Neural cell (in vitro differentiated cells): ENCODE data around the gene EVC. TPM values are rescaled to one million over a fixed set of nuclear protein-coding genes. Genes with fewer than 3 reads are reported as not detected.

Experiments
- H2AFZ ChIP-seq: fragments of 200-600, 300-800 bp; sonication (generic), shearing (Covaris generic); 2 replicates; pipeline ENCODE4 v1.6.0; 2014; ENCODE audit warnings: low read depth, mild to moderate bottlenecking, antibody characterized with exemption, low read length, moderate library complexity
- H3F3A ChIP-seq: fragments of 200-600 bp; shearing (Covaris generic); 2 replicates; pipeline ENCODE4 v1.6.1; 2016; ENCODE audit warnings: mild to moderate bottlenecking, moderate library complexity, mixed read lengths, antibody characterized with exemption, low read length; ENCODE audit not compliant: insufficient read depth, poor library complexity, severe bottlenecking
- H3K27ac ChIP-seq: fragments of 200-600, 300-800 bp; sonication (generic), shearing (Covaris generic); 2 replicates; pipeline ENCODE4 v1.5.1; 2014; ENCODE audit warnings: mild to moderate bottlenecking, low read length, moderate library complexity
- H3K27me3 ChIP-seq: fragments of 300-800, 200-600 bp; sonication (generic), shearing (Covaris generic); 2 replicates; pipeline ENCODE4 v1.6.0; 2014; ENCODE audit warnings: mild to moderate bottlenecking, low read depth, low read length, moderate library complexity; ENCODE audit not compliant: insufficient read depth
- H3K36me3 ChIP-seq: fragments of 300-800, 200-600 bp; sonication (generic), shearing (Covaris generic); 2 replicates; pipeline ENCODE4 v1.5.1; 2014; ENCODE audit warnings: mild to moderate bottlenecking, antibody characterized with exemption, low read length, moderate library complexity; ENCODE audit not compliant: insufficient read depth
- H3K4me2 ChIP-seq: fragments of 300-800, 200-600 bp; sonication (generic), shearing (Covaris generic); 2 replicates; pipeline ENCODE4 v1.6.0; 2014; ENCODE audit warnings: mild to moderate bottlenecking, low read length
- H3K4me3 ChIP-seq: fragments of 300-800, 200-600 bp; sonication (generic), shearing (Covaris generic); 2 replicates; pipeline ENCODE4 v1.5.1; 2014; ENCODE audit warnings: mild to moderate bottlenecking, low read length, moderate library complexity
- H3K79me2 ChIP-seq: fragments of 200-600 bp; shearing (Covaris generic); replicated peaks from 2 replicates; pipeline ENCODE4 v1.6.0; 2014; ENCODE audit warnings: mild to moderate bottlenecking, low read length, moderate library complexity; ENCODE audit not compliant: insufficient read depth
- H3K9ac ChIP-seq: fragments of 300-800, 200-600 bp; sonication (generic), shearing (Covaris generic); 2 replicates; pipeline ENCODE4 v1.6.1; 2016; ENCODE audit warnings: mild to moderate bottlenecking, low read length, mixed read lengths
- H3K9me2 ChIP-seq: fragments of 200-600 bp; shearing (Covaris generic); 2 replicates; pipeline ENCODE4 v1.6.1; 2016; ENCODE audit warnings: mild to moderate bottlenecking, low read length, mixed read lengths; ENCODE audit not compliant: insufficient read depth
- H3K9me3 ChIP-seq: fragments of 200-600, 300-800 bp; sonication (generic), shearing (Covaris generic); 2 replicates; pipeline ENCODE4 v1.6.1; 2016; ENCODE audit warnings: mild to moderate bottlenecking, mixed run types, low read length, moderate library complexity, mixed read lengths
- H4K20me1 ChIP-seq: fragments of 200-600 bp; shearing (Covaris generic); 2 replicates; pipeline ENCODE4 v1.6.1; 2016; ENCODE audit warnings: mild to moderate bottlenecking, mixed run types; ENCODE audit not compliant: insufficient read depth
- EP300 ChIP-seq: fragments of 450-650 bp; conservative IDR thresholded peaks from 2 replicates; pipeline ENCODE4 v1.6.1; 2014; ENCODE audit warnings: antibody characterized with exemption, mild to moderate bottlenecking, moderate library complexity; ENCODE audit not compliant: poor library complexity, severe bottlenecking
- EZH2 ChIP-seq: fragments of 200-600, 300-800 bp; shearing (Covaris generic), sonication (generic); IDR thresholded peaks from 2 replicates; pipeline ENCODE4 v1.6.1; 2014; ENCODE audit warnings: antibody characterized with exemption, low read length, borderline replicate concordance, mild to moderate bottlenecking; ENCODE audit not compliant: insufficient read depth, poor library complexity, severe bottlenecking
- MXI1 ChIP-seq: fragments of 450-650 bp; conservative IDR thresholded peaks from 2 replicates; pipeline ENCODE4 v1.6.1; 2014; ENCODE audit warnings: antibody characterized with exemption, mild to moderate bottlenecking; ENCODE audit not compliant: poor library complexity, severe bottlenecking
- POLR2AphosphoS5 ChIP-seq: IDR thresholded peaks from 2 replicates; pipeline ENCODE4 v1.6.1; 2012
- RAD21 ChIP-seq: fragments of 450-650 bp; conservative IDR thresholded peaks from 2 replicates; pipeline ENCODE4 v1.6.1; 2014; ENCODE audit warnings: antibody characterized with exemption, mild to moderate bottlenecking, moderate library complexity
- SMC3 ChIP-seq: fragments of 450-650 bp; conservative IDR thresholded peaks from 2 replicates; pipeline ENCODE4 v1.6.1; 2014; ENCODE audit warnings: antibody characterized with exemption, mild to moderate bottlenecking, moderate library complexity; ENCODE audit not compliant: poor library complexity
- TAF1 ChIP-seq: IDR thresholded peaks from 2 replicates; pipeline ENCODE4 v1.6.1; 2012; ENCODE audit warnings: low read depth
- polyA plus RNA-seq: library from polyadenylated mRNA; depleted of rRNA; stranded (reverse); fragments of >200 nt; gene quantifications from 2 replicates; pipeline ENCODE4 v1.2.3, GENCODE V29; 2014
- TF ChIP-seq, protein P1 (sequence below): IDR thresholded peaks from 2 replicates; pipeline ENCODE4 v1.6.1; 2012; ENCODE audit warnings: borderline replicate concordance
- TF ChIP-seq, protein P2 (sequence below): fragments of 450-650 bp; IDR thresholded peaks from 2 replicates; pipeline ENCODE4 v1.5.1; 2014; ENCODE audit warnings: antibody characterized with exemption, mild to moderate bottlenecking, moderate library complexity; ENCODE audit not compliant: poor library complexity, severe bottlenecking

Gene EVC
- polyA plus RNA-seq, 1 donor from 2014 or later: 0.48 TPM

DNA sequence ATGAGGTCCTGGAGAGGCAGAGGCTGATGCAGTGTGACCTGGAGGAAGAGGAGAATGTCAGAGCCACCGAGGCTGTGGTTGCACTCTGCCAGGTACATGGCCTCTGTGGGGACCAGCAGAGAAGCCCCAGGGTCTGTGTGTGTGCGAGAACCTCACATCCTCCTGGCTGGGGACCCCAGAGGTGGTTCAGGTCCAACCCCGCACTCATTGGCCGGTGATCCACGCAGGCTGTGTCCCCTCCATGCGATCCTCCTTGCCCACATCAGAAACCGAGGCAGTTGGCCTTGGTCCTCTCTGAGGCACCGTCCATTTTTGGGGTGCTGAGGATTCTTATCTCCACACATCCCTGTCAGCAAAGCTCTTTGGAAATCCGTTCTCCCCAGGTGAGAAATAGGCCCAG is 45.3 kb downstream of the EVC start:
- H3K9me3 ChIP-seq: no peaks in the 10 kb centered on the region
- H3K27me3 ChIP-seq: no peaks in the 10 kb centered on the region
- no peak overlapping the region for H3K4me3 ChIP-seq
- no peak overlapping the region for H3K4me2 ChIP-seq
- H3K9ac ChIP-seq: no peak overlapping the region
- no peaks in the 10 kb centered on the region for H4K20me1 ChIP-seq
- no peaks in the 10 kb centered on the region for H3K79me2 ChIP-seq
- H3K36me3 ChIP-seq: no peaks in the 10 kb centered on the region
- H3F3A ChIP-seq: no peaks in the 10 kb centered on the region
- H3K9me2 ChIP-seq: no peaks in the 10 kb centered on the region
- TF ChIP-seq TAF1 (no peak), EZH2 (no peak), POLR2AphosphoS5 (no peak), EP300 (no peak), RAD21 (no peak), MXI1 (no peak), SMC3 (no peak)
- TF ChIP-seq, protein P1, sequence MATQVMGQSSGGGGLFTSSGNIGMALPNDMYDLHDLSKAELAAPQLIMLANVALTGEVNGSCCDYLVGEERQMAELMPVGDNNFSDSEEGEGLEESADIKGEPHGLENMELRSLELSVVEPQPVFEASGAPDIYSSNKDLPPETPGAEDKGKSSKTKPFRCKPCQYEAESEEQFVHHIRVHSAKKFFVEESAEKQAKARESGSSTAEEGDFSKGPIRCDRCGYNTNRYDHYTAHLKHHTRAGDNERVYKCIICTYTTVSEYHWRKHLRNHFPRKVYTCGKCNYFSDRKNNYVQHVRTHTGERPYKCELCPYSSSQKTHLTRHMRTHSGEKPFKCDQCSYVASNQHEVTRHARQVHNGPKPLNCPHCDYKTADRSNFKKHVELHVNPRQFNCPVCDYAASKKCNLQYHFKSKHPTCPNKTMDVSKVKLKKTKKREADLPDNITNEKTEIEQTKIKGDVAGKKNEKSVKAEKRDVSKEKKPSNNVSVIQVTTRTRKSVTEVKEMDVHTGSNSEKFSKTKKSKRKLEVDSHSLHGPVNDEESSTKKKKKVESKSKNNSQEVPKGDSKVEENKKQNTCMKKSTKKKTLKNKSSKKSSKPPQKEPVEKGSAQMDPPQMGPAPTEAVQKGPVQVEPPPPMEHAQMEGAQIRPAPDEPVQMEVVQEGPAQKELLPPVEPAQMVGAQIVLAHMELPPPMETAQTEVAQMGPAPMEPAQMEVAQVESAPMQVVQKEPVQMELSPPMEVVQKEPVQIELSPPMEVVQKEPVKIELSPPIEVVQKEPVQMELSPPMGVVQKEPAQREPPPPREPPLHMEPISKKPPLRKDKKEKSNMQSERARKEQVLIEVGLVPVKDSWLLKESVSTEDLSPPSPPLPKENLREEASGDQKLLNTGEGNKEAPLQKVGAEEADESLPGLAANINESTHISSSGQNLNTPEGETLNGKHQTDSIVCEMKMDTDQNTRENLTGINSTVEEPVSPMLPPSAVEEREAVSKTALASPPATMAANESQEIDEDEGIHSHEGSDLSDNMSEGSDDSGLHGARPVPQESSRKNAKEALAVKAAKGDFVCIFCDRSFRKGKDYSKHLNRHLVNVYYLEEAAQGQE: no peak
- TF ChIP-seq, protein P2, sequence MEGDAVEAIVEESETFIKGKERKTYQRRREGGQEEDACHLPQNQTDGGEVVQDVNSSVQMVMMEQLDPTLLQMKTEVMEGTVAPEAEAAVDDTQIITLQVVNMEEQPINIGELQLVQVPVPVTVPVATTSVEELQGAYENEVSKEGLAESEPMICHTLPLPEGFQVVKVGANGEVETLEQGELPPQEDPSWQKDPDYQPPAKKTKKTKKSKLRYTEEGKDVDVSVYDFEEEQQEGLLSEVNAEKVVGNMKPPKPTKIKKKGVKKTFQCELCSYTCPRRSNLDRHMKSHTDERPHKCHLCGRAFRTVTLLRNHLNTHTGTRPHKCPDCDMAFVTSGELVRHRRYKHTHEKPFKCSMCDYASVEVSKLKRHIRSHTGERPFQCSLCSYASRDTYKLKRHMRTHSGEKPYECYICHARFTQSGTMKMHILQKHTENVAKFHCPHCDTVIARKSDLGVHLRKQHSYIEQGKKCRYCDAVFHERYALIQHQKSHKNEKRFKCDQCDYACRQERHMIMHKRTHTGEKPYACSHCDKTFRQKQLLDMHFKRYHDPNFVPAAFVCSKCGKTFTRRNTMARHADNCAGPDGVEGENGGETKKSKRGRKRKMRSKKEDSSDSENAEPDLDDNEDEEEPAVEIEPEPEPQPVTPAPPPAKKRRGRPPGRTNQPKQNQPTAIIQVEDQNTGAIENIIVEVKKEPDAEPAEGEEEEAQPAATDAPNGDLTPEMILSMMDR: no peak
- no peak overlapping the region for H3K27ac ChIP-seq
- H2AFZ ChIP-seq: no peak overlapping the region

DNA sequence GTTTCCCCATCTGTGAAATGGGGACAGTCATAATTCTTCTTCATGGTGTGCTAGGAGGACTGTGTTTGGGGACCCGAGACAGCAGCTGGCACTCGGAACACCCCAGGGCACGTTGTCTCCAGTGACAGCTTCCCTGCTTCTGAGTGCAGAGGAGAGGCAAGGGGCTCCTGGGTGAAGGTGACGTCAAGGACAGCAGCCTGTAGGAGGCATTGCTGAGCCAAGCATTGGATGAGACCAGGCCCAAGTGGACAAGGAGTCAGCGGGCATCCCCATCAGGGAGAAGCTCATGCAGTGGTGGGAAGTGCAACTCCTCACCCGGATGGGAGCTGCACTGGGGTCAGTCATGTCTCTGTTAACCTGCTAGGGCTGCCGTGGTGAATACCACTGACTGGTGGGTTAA is 46.1 kb downstream of the EVC start:
- H3K9ac ChIP-seq: no peak overlapping the region

More for the DNA sequence above, 46.1 kb downstream of the EVC start:
- no peaks in the 10 kb centered on the region for H3K27me3 ChIP-seq
- no peaks in the 10 kb centered on the region for H3K9me3 ChIP-seq
- TF ChIP-seq MXI1: no peak
- no peak for TF ChIP-seq POLR2AphosphoS5
- TF ChIP-seq TAF1: no peak
- TF ChIP-seq, protein P1: no peak
- TF ChIP-seq EP300: no peak
- no peak for TF ChIP-seq RAD21
- TF ChIP-seq, protein P2: no peak
- TF ChIP-seq EZH2: no peak
- no peak for TF ChIP-seq SMC3
- H3K4me2 ChIP-seq: no peak overlapping the region
- no peak overlapping the region for H2AFZ ChIP-seq
- H3K9me2 ChIP-seq: no peaks in the 10 kb centered on the region
- no peak overlapping the region for H3K27ac ChIP-seq
- no peak overlapping the region for H3K4me3 ChIP-seq
- H3F3A ChIP-seq: no peaks in the 10 kb centered on the region
- no peaks in the 10 kb centered on the region for H3K79me2 ChIP-seq
- no peaks in the 10 kb centered on the region for H4K20me1 ChIP-seq
- H3K36me3 ChIP-seq: no peaks in the 10 kb centered on the region
